Measurements from ENCODE around the gene CHST1. TPM values are rescaled to one million over a fixed set of nuclear protein-coding genes. Genes with fewer than 3 reads are reported as not detected.

CHST1 gene
- polyA plus RNA-seq = 1 to 10 TPM in 2 of 3 donors, under 1 TPM in 1; 0.77 to 2.0 (median 1.5) TPM

GRCh38 chr11:45665206-45665932 is at the start of gene CHST1:
TSS of gene CHST1 (minus strand) at chr11:45665622. CDS start at chr11:45650923, 14,699 bp downstream.
- H3K27ac ChIP-seq (ENCODE audit: low read depth, low read length) = no peak within 1 kb of the TSS
- WGBS, 3 donors = 0 to 1% (median 1%) methylated on average over 43 to 94 of the region's 96 CpGs

GRCh38 chr11:45713573-45713972 is 48.2 kb upstream of the CHST1 start:
- no peak overlapping the region for H3K27ac ChIP-seq (ENCODE audit: low read depth, low read length)
- WGBS, 3 donors = 84 to 90% (median 89%) methylated on average over 2 of the region's 2 CpGs

- no peak overlapping the region for H3K27ac ChIP-seq (ENCODE audit: low read depth, low read length)
- 59 to 81% (median 69%) methylated on average over 1 of the region's 1 CpG for WGBS, 3 donors
Measured at GRCh38 chr11:45710561-45710960, 45.1 kb upstream of the CHST1 start.

- no peak overlapping the region for H3K27ac ChIP-seq (ENCODE audit: low read depth, low read length)
- WGBS, 3 donors = 60 to 75% (median 66%) methylated on average over 6 of the region's 6 CpGs
Measured at GRCh38 chr11:45708887-45709663, 43.7 kb upstream of the CHST1 start.

DNA sequence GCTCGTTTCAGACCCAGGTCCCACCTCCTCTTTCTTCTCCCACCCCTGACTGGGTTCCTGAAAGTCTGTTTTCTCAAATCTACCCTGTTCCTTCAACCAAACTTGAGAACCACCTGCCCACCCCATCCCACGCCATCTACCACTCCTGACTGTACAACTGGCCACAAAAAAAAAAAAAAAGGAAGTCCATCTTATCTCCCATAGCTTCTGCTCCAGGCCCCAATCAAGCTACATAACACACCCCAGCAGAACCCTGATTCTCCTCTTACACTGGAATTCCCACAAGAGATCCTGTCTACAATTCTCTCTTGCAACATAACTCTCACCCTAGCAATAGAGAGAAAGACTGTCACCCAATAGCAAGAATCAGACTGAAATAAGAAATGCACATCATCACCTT is 39.2 kb upstream of the CHST1 start:
- WGBS, 3 donors = 46 to 66% (median 64%) methylated on average over 2 of the region's 2 CpGs
- no peak overlapping the region for H3K27ac ChIP-seq (ENCODE audit: low read depth, low read length)

GRCh38 chr11:45704133-45704532 is 38.7 kb upstream of the CHST1 start:
- H3K27ac ChIP-seq (ENCODE audit: low read depth, low read length) = no peak overlapping the region
- 62 to 75% (median 73%) methylated on average over 4 of the region's 4 CpGs for WGBS, 3 donors

GRCh38 chr11:45702511-45702910 is 37.1 kb upstream of the CHST1 start:
- WGBS, 3 donors = 70 to 77% (median 77%) methylated on average over 4 of the region's 4 CpGs
- H3K27ac ChIP-seq (ENCODE audit: low read depth, low read length) = no peak overlapping the region

- H3K27ac ChIP-seq (ENCODE audit: low read depth, low read length) = no peak overlapping the region
- WGBS, 3 donors = 82 to 87% (median 84%) methylated on average over 8 of the region's 8 CpGs
Measured at GRCh38 chr11:45698777-45699497, 33.5 kb upstream of the CHST1 start.

GRCh38 chr11:45692808-45693453 is 27.5 kb upstream of the CHST1 start:
- no peak overlapping the region for H3K27ac ChIP-seq (ENCODE audit: low read depth, low read length)
- WGBS, 3 donors = 70 to 74% (median 73%) methylated on average over 10 of the region's 10 CpGs

GRCh38 chr11:45688472-45689033 is 23.1 kb upstream of the CHST1 start:
- 51 to 62% (median 60%) methylated on average over 6 to 7 of the region's 7 CpGs for WGBS, 3 donors
- no peak overlapping the region for H3K27ac ChIP-seq (ENCODE audit: low read depth, low read length)

- WGBS, 3 donors = 73 to 82% (median 80%) methylated on average over 6 of the region's 6 CpGs
- H3K27ac ChIP-seq (ENCODE audit: low read depth, low read length) = no peak overlapping the region
Measured at GRCh38 chr11:45687836-45688235, 22.4 kb upstream of the CHST1 start.

DNA sequence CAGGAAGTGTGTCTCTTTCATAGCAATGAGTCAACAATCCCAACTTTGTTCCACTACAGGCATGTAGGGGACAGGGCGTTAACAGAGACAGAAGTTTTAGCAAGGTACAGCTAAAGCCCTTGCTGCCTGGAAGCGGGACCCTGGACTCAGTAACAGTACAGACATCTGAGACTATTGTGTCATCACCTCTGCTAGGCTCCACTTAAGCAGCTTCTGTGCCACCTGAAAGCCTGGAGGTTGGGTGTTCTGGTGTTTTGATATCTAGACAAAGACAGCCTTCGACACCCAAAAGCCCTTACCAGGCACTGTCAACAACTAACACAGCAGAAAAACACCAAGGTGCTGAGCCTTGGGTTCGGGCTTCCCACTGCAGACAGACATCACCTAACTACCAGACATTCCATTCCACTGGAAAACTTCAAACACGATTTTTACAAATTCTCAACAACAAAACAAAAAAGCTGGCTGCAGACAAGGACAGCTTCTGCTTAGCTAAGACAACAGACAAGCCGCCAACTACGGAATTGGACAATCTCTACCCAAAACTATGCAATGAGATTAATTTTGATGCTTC is 20.6 kb upstream of the CHST1 start:
- 79 to 88% (median 87%) methylated on average over 7 of the region's 7 CpGs for WGBS, 3 donors
- H3K27ac ChIP-seq (ENCODE audit: low read depth, low read length) = no peak overlapping the region

- H3K27ac ChIP-seq (ENCODE audit: low read depth, low read length) = no peak overlapping the region
- WGBS, 3 donors = 55 to 68% (median 58%) methylated on average over 6 of the region's 6 CpGs
Measured at GRCh38 chr11:45684440-45684839, 19.0 kb upstream of the CHST1 start.

- no peak overlapping the region for H3K27ac ChIP-seq (ENCODE audit: low read depth, low read length)
- WGBS, 3 donors = 55 to 70% (median 61%) methylated on average over 8 of the region's 8 CpGs
Measured at GRCh38 chr11:45683271-45684058, 18.0 kb upstream of the CHST1 start.

DNA sequence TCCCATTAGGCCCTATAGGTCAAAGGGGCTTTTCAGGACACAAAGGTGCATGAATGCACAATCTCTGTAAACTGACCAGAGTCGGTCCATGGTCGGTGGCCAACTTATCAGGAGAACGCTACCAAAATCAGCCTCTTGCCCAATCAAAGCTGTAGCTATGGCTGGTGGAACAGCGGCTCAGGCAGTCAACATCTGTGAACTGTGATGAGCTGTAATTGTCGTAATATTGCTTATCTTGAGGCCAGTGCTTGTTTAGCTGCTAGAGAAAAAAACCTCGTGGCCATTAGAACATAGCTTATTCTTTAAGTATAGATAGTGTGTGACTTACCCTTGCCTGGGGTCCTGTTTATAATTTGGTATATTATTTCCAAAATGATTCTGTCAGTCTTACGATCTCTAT is 14.4 kb upstream of the CHST1 start:
- no peak overlapping the region for H3K27ac ChIP-seq (ENCODE audit: low read depth, low read length)
- 75 to 79% (median 76%) methylated on average over 7 of the region's 7 CpGs for WGBS, 3 donors

DNA sequence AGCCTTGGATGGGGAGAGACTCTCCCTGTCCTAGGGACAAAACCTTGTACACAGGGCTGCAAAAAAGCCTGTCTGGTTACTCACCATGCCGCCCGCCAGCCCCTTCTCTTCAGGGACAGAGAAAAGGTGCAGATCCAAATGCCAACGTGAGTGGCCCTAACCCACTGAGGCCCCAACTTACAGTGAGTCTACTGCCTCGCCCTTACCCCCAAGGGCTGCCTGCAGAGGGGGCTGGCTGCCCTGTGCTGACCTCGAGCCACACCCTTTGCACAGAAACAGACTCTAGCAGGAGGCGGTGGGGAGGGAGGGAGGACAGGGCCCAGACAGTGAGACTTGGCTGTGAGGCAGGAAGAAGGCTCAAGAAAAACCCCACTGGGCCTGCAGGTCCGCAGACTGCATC is 13.6 kb upstream of the CHST1 start:
- 66 to 73% (median 68%) methylated on average over 7 of the region's 7 CpGs for WGBS, 3 donors
- no peak overlapping the region for H3K27ac ChIP-seq (ENCODE audit: low read depth, low read length)

GRCh38 chr11:45677770-45678512 is 12.5 kb upstream of the CHST1 start:
- 73 to 79% (median 77%) methylated on average over 8 of the region's 8 CpGs for WGBS, 3 donors
- no peak overlapping the region for H3K27ac ChIP-seq (ENCODE audit: low read depth, low read length)
